Measurements from ENCODE around the gene RNLS.

RNLS gene

GRCh38 chr10:88474884-88475844, 108.0 kb downstream of the RNLS start:
- no peak for DNase-seq (ENCODE audit: low read depth)

DNA sequence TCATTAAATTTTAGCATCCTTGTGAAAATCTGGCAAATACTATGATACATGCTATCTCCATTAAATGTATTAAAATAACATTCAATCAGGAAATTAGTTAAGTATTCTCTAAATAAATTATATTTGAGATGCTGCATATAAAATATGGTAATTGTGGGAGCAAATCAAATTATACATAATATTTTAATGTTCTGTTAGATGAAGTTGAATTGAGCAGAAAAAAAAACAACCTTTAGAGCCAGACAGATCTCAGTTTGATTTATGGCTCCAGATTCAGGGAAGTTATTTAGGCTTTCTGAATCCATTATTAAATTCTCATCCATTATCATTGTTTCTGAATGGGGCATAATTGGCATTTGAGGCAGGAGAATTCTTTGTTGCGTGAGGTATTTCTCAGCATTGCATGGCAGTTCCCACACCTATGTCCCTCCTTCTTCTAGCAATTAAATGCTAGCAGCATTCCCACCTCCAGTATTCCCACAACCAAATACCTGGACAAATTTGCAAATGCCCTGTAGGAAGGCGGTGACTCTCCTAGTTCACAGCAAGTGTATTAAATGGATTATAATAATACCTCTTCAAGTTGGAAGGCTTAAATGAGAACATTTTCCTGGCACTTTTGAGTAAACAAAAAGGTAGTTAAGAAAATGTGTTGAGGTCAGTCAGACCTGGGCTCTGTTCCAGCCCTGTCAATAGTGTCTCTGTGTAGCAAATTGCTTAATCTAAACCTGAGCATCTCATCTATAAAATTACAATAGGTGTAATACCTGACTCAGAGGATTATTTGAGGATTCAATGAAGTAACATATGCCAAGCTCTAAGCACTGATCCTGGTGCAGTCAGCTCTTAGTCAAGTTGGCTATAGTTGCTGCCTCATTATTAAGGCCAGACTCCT, 108.9 kb downstream of the RNLS start:
- no peak for DNase-seq (ENCODE audit: low read depth)

- no peak for DNase-seq (ENCODE audit: low read depth)
Observed at GRCh38 chr10:88472540-88472939, 110.6 kb downstream of the RNLS start.

- DNase-seq (ENCODE audit: low read depth) = no peak
Observed at GRCh38 chr10:88471899-88472298, 111.2 kb downstream of the RNLS start.

DNA sequence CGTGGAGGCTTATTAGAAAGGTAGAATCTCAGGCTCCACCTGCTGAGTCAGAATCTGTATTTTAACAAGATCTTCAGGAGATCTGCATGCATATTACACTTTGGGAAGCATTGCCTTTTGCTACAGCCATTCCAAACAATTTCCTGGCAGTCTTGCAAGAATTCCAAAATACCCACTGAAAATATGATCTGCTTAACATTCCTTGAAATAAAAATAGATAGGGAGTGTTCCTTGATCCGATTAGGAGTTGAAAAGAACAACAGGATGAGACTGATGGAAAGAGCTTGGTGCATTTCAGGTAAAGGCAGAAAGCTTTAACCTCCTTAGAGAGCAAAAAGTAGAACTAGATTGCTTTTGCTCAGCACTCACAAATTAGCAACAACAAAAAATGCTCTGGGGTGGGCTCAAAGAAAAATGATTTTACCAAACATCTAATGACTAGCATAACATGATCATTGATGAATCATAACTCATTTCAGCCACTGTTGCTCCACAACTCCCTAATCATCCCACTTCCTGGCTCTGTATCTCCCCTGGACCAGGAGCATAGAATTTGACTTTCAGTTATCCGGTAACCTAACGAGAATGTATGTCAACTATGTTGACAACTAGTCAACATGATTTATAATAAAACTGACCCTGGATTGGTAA, 115.2 kb downstream of the RNLS start:
- DNase-seq (ENCODE audit: low read depth) = no peak

GRCh38 chr10:88466786-88467185, 116.3 kb downstream of the RNLS start:
- DNase-seq (ENCODE audit: low read depth) = no peak

GRCh38 chr10:88465765-88466164, 117.4 kb downstream of the RNLS start:
- DNase-seq (ENCODE audit: low read depth) = no peak

DNA sequence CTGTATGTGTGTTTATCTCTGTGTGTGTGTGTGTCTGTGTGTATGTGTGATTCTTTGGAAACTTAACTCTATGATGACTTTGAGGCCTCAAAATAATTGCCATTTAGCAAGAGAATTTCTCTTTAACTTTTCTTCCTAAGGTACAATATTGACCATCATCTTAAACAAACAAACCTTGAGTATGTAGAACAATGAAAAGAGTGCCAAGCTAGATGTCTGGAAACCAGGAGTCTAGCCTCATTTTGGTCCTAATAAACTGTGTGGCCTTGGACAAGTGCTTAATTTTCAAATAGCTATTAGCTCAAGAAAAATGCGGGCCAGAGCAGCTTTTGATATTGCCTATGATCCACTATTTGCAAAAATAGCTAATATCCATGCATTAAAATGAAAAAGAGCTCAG, 119.3 kb downstream of the RNLS start:
- DNase-seq (ENCODE audit: low read depth) = no peak

GRCh38 chr10:88461426-88461825, 121.7 kb downstream of the RNLS start:
- DNase-seq (ENCODE audit: low read depth) = no peak

- DNase-seq (ENCODE audit: low read depth) = no peak
Observed at GRCh38 chr10:88459530-88459929, 123.6 kb downstream of the RNLS start.

DNA sequence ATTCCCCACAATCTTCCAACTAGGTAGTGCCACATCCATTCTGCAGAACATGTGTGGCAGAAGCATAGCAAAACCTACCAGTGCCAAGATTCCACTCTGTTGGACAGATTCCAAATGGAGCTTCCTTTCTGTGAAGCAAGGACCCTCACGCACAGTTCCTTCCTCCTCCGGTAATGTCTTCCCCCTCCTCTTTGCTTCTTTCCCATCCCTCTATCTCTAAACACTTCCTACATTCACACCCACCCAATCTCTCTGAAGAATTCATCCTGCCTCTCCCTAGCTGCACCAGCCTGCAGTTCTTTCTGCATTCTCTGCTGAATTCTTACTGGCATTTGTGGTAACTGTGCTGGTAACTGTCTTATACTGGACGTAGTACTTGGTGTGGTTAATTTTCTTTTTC, 124.9 kb downstream of the RNLS start:
- DNase-seq (ENCODE audit: low read depth) = no peak

DNA sequence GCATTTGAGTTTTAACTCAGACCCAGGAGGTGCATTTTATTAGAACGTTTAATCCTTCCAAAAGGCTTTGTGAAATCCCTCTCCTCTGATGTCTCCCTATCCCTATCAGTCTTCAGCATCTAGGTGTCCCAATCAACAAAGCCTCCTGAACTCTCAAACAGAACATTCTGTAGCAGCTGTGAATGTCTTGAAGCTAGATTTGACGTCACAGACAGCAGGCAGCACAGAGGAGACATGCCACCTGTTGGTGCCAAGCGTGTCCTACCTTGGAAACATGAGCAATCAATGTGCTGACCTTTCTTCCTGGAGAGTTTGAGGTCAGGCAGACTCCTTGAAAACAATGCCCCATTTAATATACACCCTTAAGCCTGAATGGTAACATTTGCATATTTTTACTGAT, 125.5 kb downstream of the RNLS start:
- DNase-seq (ENCODE audit: low read depth) = no peak

GRCh38 chr10:88456730-88457129, 126.4 kb downstream of the RNLS start:
- no peak for DNase-seq (ENCODE audit: low read depth)

- DNase-seq (ENCODE audit: low read depth) = no peak
Observed at GRCh38 chr10:88455831-88456230, 127.3 kb downstream of the RNLS start.

DNA sequence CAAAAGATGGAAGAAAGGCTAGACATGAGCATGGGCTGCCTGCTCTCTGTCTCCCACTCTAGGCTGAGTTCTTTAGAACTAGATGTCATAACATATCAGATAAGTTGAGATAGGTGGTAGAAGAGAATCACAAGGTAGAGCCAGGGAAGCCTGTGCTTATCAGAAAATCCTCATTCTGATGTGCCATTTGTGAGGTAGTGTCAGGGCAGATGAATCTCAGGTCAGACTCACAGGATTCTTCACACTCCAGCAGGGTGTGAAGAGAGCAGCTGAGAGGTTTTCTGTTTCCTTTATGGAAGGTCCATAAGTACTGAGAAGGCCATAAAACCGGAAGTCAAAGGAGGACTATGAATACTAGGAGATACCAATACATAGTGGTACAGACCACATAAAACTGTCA, 132.9 kb downstream of the RNLS start:
- DNase-seq (ENCODE audit: low read depth) = no peak

GRCh38 chr10:88442716-88443115, 140.4 kb downstream of the RNLS start:
- DNase-seq (ENCODE audit: low read depth) = no peak

DNA sequence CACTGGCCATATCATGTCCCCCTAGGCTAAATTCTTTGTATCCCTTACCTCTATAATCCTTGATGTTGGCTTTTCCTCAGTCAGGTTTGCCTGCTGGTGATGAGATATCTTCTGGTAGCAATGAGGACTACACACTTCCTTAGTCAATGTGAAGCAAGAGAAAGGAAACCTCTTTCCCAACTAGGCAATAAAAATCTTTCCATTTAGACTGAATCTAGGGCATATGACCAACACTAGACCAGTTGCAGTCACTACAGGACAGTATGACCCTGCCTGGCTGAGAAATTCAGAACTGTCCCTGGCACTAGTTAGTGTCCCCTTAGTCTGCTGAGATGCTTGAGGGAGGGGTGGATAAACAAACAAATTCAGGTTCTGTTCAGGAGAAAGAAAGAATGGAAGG, 142.6 kb downstream of the RNLS start:
- no peak for DNase-seq (ENCODE audit: low read depth)

GRCh38 chr10:88439932-88440331, 143.2 kb downstream of the RNLS start:
- DNase-seq (ENCODE audit: low read depth) = no peak

- no peak for DNase-seq (ENCODE audit: low read depth)
Observed at GRCh38 chr10:88437411-88437810, 145.7 kb downstream of the RNLS start.

- DNase-seq (ENCODE audit: low read depth) = no peak
Observed at GRCh38 chr10:88433565-88434186, 149.4 kb downstream of the RNLS start.

GRCh38 chr10:88431103-88431502, 152.0 kb downstream of the RNLS start:
- DNase-seq (ENCODE audit: low read depth) = no peak

DNA sequence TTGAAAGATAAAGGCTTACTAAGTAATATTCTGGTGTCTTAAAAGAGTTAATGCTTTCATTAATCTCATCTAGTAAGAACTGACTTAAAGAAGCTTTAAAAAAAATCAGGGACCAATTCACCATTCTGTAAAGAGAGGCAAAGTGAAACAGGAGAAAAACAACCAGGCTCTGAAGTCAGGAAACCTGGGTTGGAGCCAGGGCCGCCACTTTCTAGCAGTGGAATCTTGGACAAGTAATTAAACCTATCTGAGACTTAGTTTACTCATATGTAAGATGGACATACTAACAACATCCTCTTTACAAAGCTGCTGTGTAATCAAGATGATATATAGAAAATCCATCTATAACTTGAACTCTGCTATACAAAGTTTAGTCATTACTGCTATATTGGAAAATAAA, 154.1 kb downstream of the RNLS start:
- no peak for DNase-seq (ENCODE audit: low read depth)

Data from stimulated activated CD8-positive, alpha-beta memory T cell treated with anti-CD3 and anti-CD28 coated beads, Interleukin-15, amount 100 ng/mL, for 1 hour (primary cell).